ENCODE measurements around the gene ATXN1.

DNA sequence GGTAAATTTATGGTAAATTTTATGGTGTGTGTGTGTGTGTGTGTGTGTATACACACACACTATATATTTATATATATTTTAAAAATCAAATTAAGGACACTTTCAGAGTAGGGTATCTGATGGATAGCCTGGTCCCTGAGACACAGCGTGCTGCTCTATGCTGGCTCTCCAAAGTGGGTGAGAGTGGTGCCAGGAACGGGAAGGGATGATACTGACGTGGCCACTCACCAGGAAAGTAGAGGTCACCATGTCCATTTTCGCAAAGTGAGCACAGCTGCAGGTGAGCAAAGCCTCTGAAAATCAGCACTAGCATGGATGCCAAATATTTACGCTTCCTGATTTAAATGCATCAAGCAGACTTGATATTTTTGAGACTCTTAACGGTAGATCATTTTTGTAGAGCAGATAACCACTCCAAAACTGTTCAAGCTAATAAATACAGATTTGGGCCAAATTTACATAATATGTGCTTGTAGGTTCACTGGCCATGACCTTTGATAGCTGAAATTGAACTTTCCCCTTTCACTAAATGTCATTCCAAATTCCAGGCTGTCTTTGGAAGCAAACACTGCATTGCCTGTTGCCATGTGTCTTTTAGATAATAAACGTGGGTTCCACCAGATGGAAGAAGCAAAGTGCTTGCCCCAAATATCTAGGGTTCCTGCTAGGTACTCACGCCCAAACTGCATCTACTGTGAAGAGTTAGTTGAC, 116.6 kb downstream of the ATXN1 start:
- TF ChIP-seq HDGF (IDR thresholded peaks at IDR 0.05; ENCODE audit: borderline replicate concordance) (no peak), CTBP1 (IDR thresholded peaks at IDR 0.05; ENCODE audit: borderline replicate concordance) (no peak), SUZ12 (IDR thresholded peaks at IDR 0.05) (no peak), FOXK2 (IDR thresholded peaks at IDR 0.05) (no peak), L3MBTL2 (conservative IDR thresholded peaks at IDR 0.05) (no peak), FOXA1 (IDR thresholded peaks at IDR 0.05) (no peak)

Measured in HEK293T (cell line).